H1 (cell line): ENCODE measurements around the gene KREMEN1. TPM values are rescaled to one million over a fixed set of nuclear protein-coding genes. Genes with fewer than 3 reads are reported as not detected.

Source experiments
- CTCF ChIA-PET: fragments of 300-600 bp; sonication (Branson Sonifier 250); formaldehyde crosslinking; loops from one replicate; lab custom pipeline; 2021; ENCODE audit not compliant: partially characterized antibody; lab: Charles Lee
- POLR2A ChIA-PET: fragments of 300-600 bp; sonication (Branson Sonifier 250); formaldehyde crosslinking; loops from one replicate; lab custom pipeline; 2021; ENCODE audit warnings: inconsistent platforms; ENCODE audit not compliant: partially characterized antibody; lab: Charles Lee
- DNase-seq, 2 experiments: peaks; one replicate each; pipeline versions ENCODE4 v3.0.0 to v3.0.0-alpha.2; 2010 to 2022; ENCODE audit warnings: low spot score in 2 of 2, low read depth in 1 of 2, mixed read lengths in 1 of 2
- FAIRE-seq: peaks from 2 replicates; lab custom pipeline; 2011; peaks lifted over from hg19 to GRCh38; lab: Jason Lieb, UNC
- H2AFZ ChIP-seq: 2 replicates; pipeline ENCODE4 v1.8.1; 2012; ENCODE audit warnings: low read length, inconsistent platforms
- H2AK5ac ChIP-seq: 2 replicates; pipeline ENCODE4 v1.6.1; 2013; ENCODE audit warnings: low read depth, low read length
- H2BK120ac ChIP-seq: replicated peaks from 2 replicates; pipeline ENCODE3; 2013; ENCODE audit warnings: low read depth, low read length, inconsistent platforms
- H2BK12ac ChIP-seq: 2 replicates; pipeline ENCODE4 v1.6.1; 2013; ENCODE audit warnings: low read depth, low read length
- H2BK15ac ChIP-seq: 2 replicates; pipeline ENCODE4 v1.6.1; 2013; ENCODE audit warnings: low read length
- H2BK20ac ChIP-seq: 2 replicates; pipeline ENCODE4 v1.6.1; 2013; ENCODE audit warnings: low read length
- H2BK5ac ChIP-seq: 2 replicates; pipeline ENCODE4 v1.6.1; 2013; ENCODE audit warnings: low read depth, low read length
- H3K14ac ChIP-seq: 2 replicates; pipeline ENCODE4 v1.6.1; 2013; ENCODE audit warnings: inconsistent platforms; ENCODE audit not compliant: insufficient read length
- H3K18ac ChIP-seq: 2 replicates; pipeline ENCODE4 v1.6.1; 2013; ENCODE audit warnings: low read length; ENCODE audit errors: extremely low read depth
- H3K23ac ChIP-seq: 2 replicates; pipeline ENCODE4 v1.6.1; 2013; ENCODE audit warnings: inconsistent platforms; ENCODE audit not compliant: insufficient read length
- H3K23me2 ChIP-seq: 2 replicates; pipeline ENCODE4 v1.6.1; 2013; ENCODE audit warnings: low read depth, low read length
- H3K27ac ChIP-seq: 2 replicates; pipeline ENCODE4 v1.6.1; 2011; ENCODE audit warnings: low read depth, low read length, inconsistent platforms
- H3K27me3 ChIP-seq, 4 experiments: replicated peaks in 1 of 4; 1 replicate in 1 of 4; 2 replicates in 3 of 4; pipeline versions ENCODE4 v1.6.1 to v1.8.1; 2011 to 2013; ENCODE audit warnings: low read length in 3 of 4, mild to moderate bottlenecking in 3 of 4, inconsistent platforms in 2 of 4, mixed read lengths in 2 of 4, moderate library complexity in 1 of 4; ENCODE audit not compliant: control insufficient read depth in 3 of 4, insufficient read depth in 3 of 4; ENCODE audit errors: extremely low read depth in 1 of 4
- H3K36me3 ChIP-seq, 4 experiments: 2 replicates each; pipeline versions ENCODE4 v1.6.1 to v1.8.1; 2011 to 2013; ENCODE audit warnings: mild to moderate bottlenecking in 4 of 4, low read length in 3 of 4, moderate library complexity in 2 of 4, control low read depth in 1 of 4, inconsistent platforms in 1 of 4; ENCODE audit not compliant: insufficient read depth in 4 of 4, control insufficient read depth in 2 of 4
- H3K4ac ChIP-seq: replicated peaks from 2 replicates; pipeline ENCODE3; 2013; ENCODE audit warnings: low read length, low read depth, mixed read lengths, inconsistent platforms; ENCODE audit not compliant: insufficient read length
- H3K4me1 ChIP-seq, 4 experiments: replicated peaks in 1 of 4; 1 replicate in 1 of 4; 2 replicates in 3 of 4; pipeline versions ENCODE4 v1.6.1 to v1.8.1; 2011 to 2013; ENCODE audit warnings: low read length in 3 of 4, inconsistent platforms in 2 of 4, mixed read lengths in 1 of 4; ENCODE audit not compliant: insufficient read depth in 4 of 4, control insufficient read depth in 3 of 4
- H3K4me2 ChIP-seq, 2 experiments: 2 replicates each; pipeline versions ENCODE4 v1.6.1 to v1.8.1; 2011 to 2013; ENCODE audit warnings: low read depth in 2 of 2, low read length in 2 of 2, control low read depth in 1 of 2, inconsistent platforms in 1 of 2, mild to moderate bottlenecking in 1 of 2; ENCODE audit not compliant: insufficient read depth in 1 of 2
- H3K4me3 ChIP-seq, 4 experiments: fragments of 200-600, 300-600 bp in 1 of 4; sonication (generic), shearing (Covaris generic), sonication (Bioruptor Twin) in 1 of 4; 2 replicates each; pipeline versions ENCODE4 v1.5.1 to v1.8.1; 2011 to 2016; ENCODE audit warnings: low read length in 4 of 4, low read depth in 3 of 4, control low read depth in 2 of 4, inconsistent platforms in 2 of 4, mild to moderate bottlenecking in 2 of 4, mixed read lengths in 1 of 4, moderate library complexity in 1 of 4; ENCODE audit not compliant: insufficient read depth in 2 of 4; ENCODE audit errors: extremely low read depth in 1 of 4
- H3K56ac ChIP-seq: replicated peaks from 2 replicates; pipeline ENCODE3; 2013; ENCODE audit warnings: low read depth, mild to moderate bottlenecking, mixed read lengths, low read length, inconsistent platforms; ENCODE audit not compliant: insufficient read length
- H3K79me1 ChIP-seq: 2 replicates; pipeline ENCODE4 v1.6.1; 2013; ENCODE audit warnings: low read depth, low read length, control low read depth
- H3K79me2 ChIP-seq, 2 experiments: 2 replicates each; pipeline versions ENCODE4 v1.6.1 to v1.8.1; 2012 to 2013; ENCODE audit warnings: low read length in 2 of 2, mild to moderate bottlenecking in 2 of 2, inconsistent platforms in 1 of 2; ENCODE audit not compliant: insufficient read depth in 2 of 2, control insufficient read depth in 1 of 2
- H3K9ac ChIP-seq, 4 experiments: replicated peaks in 1 of 4; 1 replicate in 1 of 4; 2 replicates in 3 of 4; pipeline versions ENCODE4 v1.6.1 to v1.8.1; 2011 to 2013; ENCODE audit warnings: low read depth in 3 of 4, low read length in 3 of 4, control low read depth in 2 of 4, mild to moderate bottlenecking in 2 of 4, moderate library complexity in 2 of 4, inconsistent platforms in 1 of 4; ENCODE audit errors: extremely low read depth in 1 of 4
- H3K9me3 ChIP-seq, 2 experiments: 2 replicates each; pipeline versions ENCODE4 v1.6.1 to v1.8.1; 2012 to 2013; ENCODE audit warnings: mild to moderate bottlenecking in 2 of 2, moderate library complexity in 2 of 2, control low read depth in 1 of 2, inconsistent platforms in 1 of 2, low read depth in 1 of 2, low read length in 1 of 2, mixed read lengths in 1 of 2; ENCODE audit not compliant: insufficient read depth in 2 of 2
- H4K20me1 ChIP-seq, 2 experiments: replicated peaks in 1 of 2; 2 replicates each; pipeline versions ENCODE3 to v1.8.1; 2011 to 2013; ENCODE audit warnings: inconsistent platforms in 2 of 2, low read length in 2 of 2, mild to moderate bottlenecking in 1 of 2; ENCODE audit not compliant: insufficient read depth in 2 of 2, control insufficient read depth in 1 of 2
- H4K5ac ChIP-seq: 2 replicates; pipeline ENCODE4 v1.6.1; 2013; ENCODE audit warnings: low read length, low read depth, mixed read lengths, inconsistent platforms; ENCODE audit not compliant: insufficient read length
- H4K8ac ChIP-seq: 2 replicates; pipeline ENCODE4 v1.8.0; 2013; ENCODE audit warnings: mild to moderate bottlenecking, moderate library complexity, low read length, inconsistent platforms; ENCODE audit not compliant: insufficient read depth; ENCODE audit errors: extremely low read depth
- H4K91ac ChIP-seq: replicated peaks from 2 replicates; pipeline ENCODE3; 2013; ENCODE audit warnings: low read length, mixed read lengths, inconsistent platforms; ENCODE audit not compliant: insufficient read length
- BACH1 ChIP-seq: IDR thresholded peaks from 2 replicates; pipeline ENCODE4 v1.6.1; 2012; ENCODE audit warnings: low read length, improper control_type of control experiment
- CHD2 ChIP-seq: IDR thresholded peaks from 2 replicates; pipeline ENCODE4 v1.6.1; 2012; ENCODE audit warnings: low read length, improper control_type of control experiment
- CTBP2 ChIP-seq: IDR thresholded peaks from 2 replicates; pipeline ENCODE4 v1.7.0; 2011; ENCODE audit warnings: borderline replicate concordance, mild to moderate bottlenecking, moderate library complexity, mixed read lengths, low read length; ENCODE audit not compliant: insufficient read depth, insufficient read length
- SAP30 ChIP-seq: fragments of 300-600 bp; sonication (generic); IDR thresholded peaks from 2 replicates; pipeline ENCODE4 v1.7.1; 2012; ENCODE audit warnings: low read length, moderate library complexity, mild to moderate bottlenecking, inconsistent platforms; ENCODE audit not compliant: insufficient read depth, insufficient replicate concordance
- SIN3A ChIP-seq, 2 experiments: IDR thresholded peaks in 1 of 2; conservative IDR thresholded peaks in 1 of 2; 2 replicates each; pipeline ENCODE4 v1.6.1; 2011 to 2012; ENCODE audit warnings: low read length in 2 of 2, improper control_type of control experiment in 1 of 2, low read depth in 1 of 2, mild to moderate bottlenecking in 1 of 2
- SIRT6 ChIP-seq: IDR thresholded peaks from one replicate; pipeline ENCODE4 v1.7.1; 2012; ENCODE audit warnings: low read length, inconsistent platforms
- SP4 ChIP-seq: IDR thresholded peaks from 2 replicates; pipeline ENCODE4 v1.6.1; 2012; ENCODE audit warnings: low read length, inconsistent platforms
- TEAD4 ChIP-seq: IDR thresholded peaks from 2 replicates; pipeline ENCODE4 v1.6.1; 2012; ENCODE audit warnings: low read depth, low read length, inconsistent platforms, mixed read lengths
- WGBS, 2 experiments: shearing (Covaris generic) in 1 of 2; methylation state at CpG; one replicate each; pipeline versions ENCODE4 v1.1.6 to v1.1.7; 2013 to 2015; ENCODE audit warnings: low lambda C conversion rate in 2 of 2, mixed read lengths in 2 of 2, inconsistent platforms in 1 of 2, low coverage in 1 of 2, missing lambda C conversion rate in 1 of 2; ENCODE audit not compliant: insufficient replicate concordance in 2 of 2, insufficient coverage in 1 of 2, insufficient read length in 1 of 2; ENCODE audit errors: extremely low coverage in 1 of 2, missing lambda C conversion rate in 1 of 2; 5-methylcytosine and 5-hydroxymethylcytosine counted together
- polyA plus RNA-seq, 7 experiments: library from polyadenylated mRNA; depleted of rRNA in 3 of 7; stranded (reverse) in 5 of 7; unstranded in 2 of 7; fragments of >200 nt in 5 of 7; fragments of 200-250 nt in 2 of 7; gene quantifications; 1 replicate in 5 of 7; 2 replicates in 1 of 7; 4 replicates in 1 of 7; pipeline versions ENCODE4 v1.2.1 to v1.2.3, GENCODE V29; 2011 to 2013; ENCODE audit warnings: missing spikeins in 2 of 7, mixed read lengths in 2 of 7
- total RNA-seq: library from RNA; stranded (reverse); fragmentation: NEBNext Ultra II Directional; extraction: Animal tissue kit (Norgen Biotek cat#: 25700); gene quantifications from 2 replicates; pipeline ENCODE4 v1.2.1, GENCODE V29; 2021
- TF ChIP-seq, protein P1 (sequence below), 3 experiments: IDR thresholded peaks; 1 replicate in 2 of 3; 2 replicates in 1 of 3; pipeline versions ENCODE4 v1.5.1 to v1.6.1; 2011; ENCODE audit warnings: low read length in 3 of 3, mild to moderate bottlenecking in 3 of 3, inconsistent platforms in 2 of 3, low read depth in 1 of 3, moderate library complexity in 1 of 3; ENCODE audit not compliant: insufficient read depth in 1 of 3; ENCODE audit errors: control extremely low read depth in 1 of 3

KREMEN1 gene
- total and polyA plus RNA-seq, 2 of the 8 experiments (the other 6 are each of a cell fraction or from before 2014, with no cell fraction given) = 2.1 to 3.2 TPM

GRCh38 chr22:29043906-29044575 is 28.8 kb upstream of the KREMEN1 start:
- no peak overlapping the region for H3K4me2 ChIP-seq
- H3K9me3 ChIP-seq = no peaks in the 10 kb centered on the region
- CTCF ChIA-PET = interaction anchor here (0.5 to 5.8 kb wide), 8 partner anchors 10 to 344 kb away, joined by 3 to 37 read pairs (median 4); partner anchors contain the start of genes AP1B1 and C22orf31
- H2BK20ac ChIP-seq = no peak overlapping the region
- H2BK5ac ChIP-seq = no peak overlapping the region
- H3K4me1 ChIP-seq = peaks cover 0 to 3% (median 0%) of the 10 kb centered on the region in 4 experiments; a peak in 3 of 7 replicates
- no peak overlapping the region for H3K9ac ChIP-seq
- no peaks in the 10 kb centered on the region for H3K79me1 ChIP-seq
- H2BK15ac ChIP-seq = no peak overlapping the region
- no peaks in the 10 kb centered on the region for H3K27me3 ChIP-seq
- no peak overlapping the region for H3K27ac ChIP-seq
- no peak overlapping the region for H2AFZ ChIP-seq
- no peak overlapping the region for H2AK5ac ChIP-seq
- H3K56ac ChIP-seq = no peak overlapping the region
- H3K36me3 ChIP-seq = peaks cover 12 to 56% (median 33%) of the 10 kb centered on the region in 4 experiments; a peak in 7 of 8 replicates
- FAIRE-seq = no peak
- H3K4me3 ChIP-seq = no peak overlapping the region
- H3K4ac ChIP-seq = no peak overlapping the region
- no peak overlapping the region for H3K23ac ChIP-seq
- no peak overlapping the region for H3K18ac ChIP-seq
- peaks cover 0 to 5% of the 10 kb centered on the region in 2 experiments; a peak in 1 of 4 replicates for H3K79me2 ChIP-seq
- WGBS, 2 experiments = 89% methylated on average over 7 of the region's 7 CpGs; no CpG with 5 or more reads in 1 of the 2 experiments
- DNase-seq = no peak
- no peak overlapping the region for H2BK120ac ChIP-seq
- no peak overlapping the region for H4K91ac ChIP-seq
- H2BK12ac ChIP-seq = no peak overlapping the region
- POLR2A ChIA-PET = interaction anchor here (0.6 kb wide), 2 partner anchors 62 to 149 kb away, joined by 3 read pairs; no protein-coding TSS in a partner anchor
- H3K14ac ChIP-seq = no peak overlapping the region
- H3K23me2 ChIP-seq = no peaks in the 10 kb centered on the region
- no peak overlapping the region for H4K8ac ChIP-seq
- peaks cover 1 to 8% of the 10 kb centered on the region in 2 experiments for H4K20me1 ChIP-seq
- no peak overlapping the region for H4K5ac ChIP-seq
- TF ChIP-seq, protein P1, sequence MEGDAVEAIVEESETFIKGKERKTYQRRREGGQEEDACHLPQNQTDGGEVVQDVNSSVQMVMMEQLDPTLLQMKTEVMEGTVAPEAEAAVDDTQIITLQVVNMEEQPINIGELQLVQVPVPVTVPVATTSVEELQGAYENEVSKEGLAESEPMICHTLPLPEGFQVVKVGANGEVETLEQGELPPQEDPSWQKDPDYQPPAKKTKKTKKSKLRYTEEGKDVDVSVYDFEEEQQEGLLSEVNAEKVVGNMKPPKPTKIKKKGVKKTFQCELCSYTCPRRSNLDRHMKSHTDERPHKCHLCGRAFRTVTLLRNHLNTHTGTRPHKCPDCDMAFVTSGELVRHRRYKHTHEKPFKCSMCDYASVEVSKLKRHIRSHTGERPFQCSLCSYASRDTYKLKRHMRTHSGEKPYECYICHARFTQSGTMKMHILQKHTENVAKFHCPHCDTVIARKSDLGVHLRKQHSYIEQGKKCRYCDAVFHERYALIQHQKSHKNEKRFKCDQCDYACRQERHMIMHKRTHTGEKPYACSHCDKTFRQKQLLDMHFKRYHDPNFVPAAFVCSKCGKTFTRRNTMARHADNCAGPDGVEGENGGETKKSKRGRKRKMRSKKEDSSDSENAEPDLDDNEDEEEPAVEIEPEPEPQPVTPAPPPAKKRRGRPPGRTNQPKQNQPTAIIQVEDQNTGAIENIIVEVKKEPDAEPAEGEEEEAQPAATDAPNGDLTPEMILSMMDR (IDR thresholded peaks at IDR 0.05; ENCODE audit: control extremely low read depth in 1 of 3, insufficient read depth in 1 of 3, low read depth in 1 of 3, low read length in 3 of 3) = no peak
- TF ChIP-seq CTBP2 (no peak), BACH1 (no peak), TEAD4 (no peak), SP4 (no peak), SIN3A (conservative IDR thresholded peaks at IDR 0.05 in 1 of 2, IDR thresholded peaks at IDR 0.05 in 1 of 2; ENCODE audit: low read depth in 1 of 2, low read length in 2 of 2) (no peak), SIRT6 (no peak), CHD2 (no peak), SAP30 (no peak)
